Measurements from ENCODE around the gene ETS1. TPM values are rescaled to one million over a fixed set of nuclear protein-coding genes. Genes with fewer than 3 reads are reported as not detected.

ETS1 gene
- total RNA-seq, 1 donor from 2014 or later, result 169 TPM

DNA sequence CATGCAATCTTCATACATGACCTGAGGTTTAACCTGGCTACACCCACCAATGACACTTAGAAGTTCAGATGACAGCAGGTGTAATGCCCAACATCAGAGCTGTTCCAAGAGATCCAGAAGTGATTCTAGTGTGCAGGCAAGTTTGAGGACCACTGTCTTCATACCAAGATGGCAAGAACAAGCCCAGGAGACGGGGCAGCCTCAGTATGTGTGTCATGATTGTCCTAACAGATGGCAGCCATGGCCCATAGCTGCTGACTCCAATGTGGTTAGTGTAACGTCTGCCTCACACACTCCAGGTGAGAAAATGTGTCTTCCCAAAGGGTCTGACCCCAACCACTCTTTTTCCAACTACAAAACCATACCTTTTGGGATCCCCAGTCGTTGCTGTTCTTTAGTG, 97.3 kb downstream of the ETS1 start:
- DNase-seq (ENCODE audit: extremely low read depth, low read depth, low spot score), result no peak

GRCh38 chr11:128488471-128488870, 98.9 kb downstream of the ETS1 start:
- no peak for DNase-seq (ENCODE audit: extremely low read depth, low read depth, low spot score)

DNA sequence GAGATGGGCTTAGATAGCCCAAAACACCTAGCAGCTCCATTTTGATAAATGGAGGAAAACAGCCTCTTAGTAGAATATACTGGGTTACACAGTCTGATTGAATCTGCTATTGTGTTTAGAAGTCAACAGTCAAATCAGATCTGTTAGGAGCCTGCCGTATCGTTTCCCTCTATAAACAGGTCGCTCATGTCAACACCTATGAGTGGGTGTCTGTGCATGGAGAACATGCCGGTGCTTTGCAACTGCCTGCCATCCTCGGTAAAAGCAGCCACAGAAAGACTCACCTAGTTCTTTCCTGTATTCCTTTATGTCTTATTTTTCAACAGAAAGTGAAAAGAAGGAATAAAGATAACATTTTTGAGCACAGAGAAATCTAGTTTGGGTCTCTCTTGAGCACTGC, 99.4 kb downstream of the ETS1 start:
- DNase-seq (ENCODE audit: extremely low read depth, low read depth, low spot score), result no peak

- DNase-seq (ENCODE audit: extremely low read depth, low read depth, low spot score), result no peak
Measured at GRCh38 chr11:128484172-128484571, 103.2 kb downstream of the ETS1 start.

- no peak for DNase-seq (ENCODE audit: extremely low read depth, low read depth, low spot score)
Measured at GRCh38 chr11:128483211-128483788, 104.1 kb downstream of the ETS1 start.

DNA sequence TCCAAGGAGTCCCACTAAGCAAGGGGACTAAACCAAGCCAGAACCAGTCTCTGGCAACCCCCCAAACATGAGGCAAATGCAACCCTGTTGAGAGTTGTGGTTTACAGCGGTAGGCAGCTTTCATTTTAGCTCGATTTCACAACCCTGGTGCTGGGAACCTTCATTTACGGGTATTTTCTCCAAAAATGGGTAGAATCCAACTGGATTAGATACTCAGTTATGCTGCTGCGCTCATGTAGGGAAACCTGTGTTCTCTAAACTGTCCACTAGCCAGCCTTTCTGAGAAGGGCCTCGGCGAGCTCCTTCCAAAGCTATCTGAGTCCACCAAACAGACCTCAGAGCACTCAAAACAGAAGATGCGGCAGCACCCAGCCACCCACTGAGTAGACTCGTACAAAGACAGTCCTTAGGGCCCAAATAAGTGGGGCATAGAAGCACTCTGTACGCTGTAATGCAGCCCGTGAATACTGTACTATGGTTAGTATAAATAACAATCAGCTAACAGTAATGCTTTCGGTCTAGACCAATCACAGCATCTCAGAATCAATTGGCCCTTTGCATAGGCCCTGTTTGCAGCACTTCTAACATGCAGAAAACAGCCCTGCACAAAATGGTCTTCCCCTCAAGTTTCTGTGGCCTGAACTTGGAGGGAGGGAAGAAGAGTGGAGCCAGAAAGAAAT, 104.7 kb downstream of the ETS1 start:
- DNase-seq (ENCODE audit: extremely low read depth, low read depth, low spot score), result no peak

DNA sequence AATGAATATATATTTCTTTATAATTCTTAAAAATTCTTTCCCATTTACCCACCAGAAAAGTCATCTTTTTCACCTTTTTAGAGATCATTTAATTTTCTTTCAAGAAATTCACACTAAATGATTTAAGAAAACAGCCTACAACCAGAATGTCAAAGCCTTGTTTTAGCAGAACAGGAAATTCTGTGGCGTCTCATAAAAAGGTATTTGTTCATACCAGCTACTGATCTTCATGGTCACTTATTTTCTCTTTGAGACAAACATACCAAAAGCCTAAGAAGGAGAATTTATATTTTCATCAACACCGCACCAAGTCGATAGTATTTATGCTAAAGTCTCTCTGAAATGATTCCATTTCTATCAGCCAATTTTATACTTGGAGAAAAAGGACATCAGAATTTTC, 105.3 kb downstream of the ETS1 start:
- no peak for DNase-seq (ENCODE audit: extremely low read depth, low read depth, low spot score)

DNA sequence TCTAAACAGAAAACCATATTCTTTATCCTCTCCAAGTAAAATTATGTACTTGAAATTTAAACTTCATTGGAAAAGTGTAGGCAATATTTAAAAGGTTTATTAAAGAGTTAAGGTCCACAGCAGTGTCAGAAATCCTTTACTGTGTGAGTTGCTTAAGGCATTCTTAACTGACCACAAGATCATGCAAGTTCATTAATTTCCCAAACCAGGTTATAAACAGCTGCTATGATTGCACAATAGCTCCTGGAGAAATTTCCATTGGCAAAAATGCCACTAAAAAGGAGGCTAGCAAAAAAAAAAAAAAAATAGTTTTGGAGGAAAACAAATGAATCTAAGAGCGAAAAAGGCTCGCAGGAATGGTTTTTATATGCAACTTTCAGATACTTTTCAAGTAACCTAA, 106.2 kb downstream of the ETS1 start:
- DNase-seq (ENCODE audit: extremely low read depth, low read depth, low spot score), result no peak

DNA sequence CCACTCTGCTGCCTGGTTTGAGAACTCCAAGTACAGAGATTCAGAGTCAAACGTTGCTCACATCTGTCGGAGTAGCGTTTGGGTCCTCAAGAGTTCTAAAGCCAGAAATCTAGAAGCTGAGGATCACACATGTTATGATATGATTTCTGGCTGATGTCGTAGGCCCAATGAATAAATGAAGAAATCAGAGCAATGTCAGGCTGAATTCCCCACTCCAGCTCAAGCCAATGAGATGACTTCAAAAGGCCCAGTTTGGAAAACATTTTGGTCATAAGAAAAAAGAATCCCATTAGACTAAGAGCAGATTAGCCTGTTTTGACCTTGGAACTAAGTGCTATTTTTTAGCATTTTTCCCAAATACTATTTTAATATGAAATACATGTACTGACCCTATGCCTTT, 106.7 kb downstream of the ETS1 start:
- no peak for DNase-seq (ENCODE audit: extremely low read depth, low read depth, low spot score)

DNA sequence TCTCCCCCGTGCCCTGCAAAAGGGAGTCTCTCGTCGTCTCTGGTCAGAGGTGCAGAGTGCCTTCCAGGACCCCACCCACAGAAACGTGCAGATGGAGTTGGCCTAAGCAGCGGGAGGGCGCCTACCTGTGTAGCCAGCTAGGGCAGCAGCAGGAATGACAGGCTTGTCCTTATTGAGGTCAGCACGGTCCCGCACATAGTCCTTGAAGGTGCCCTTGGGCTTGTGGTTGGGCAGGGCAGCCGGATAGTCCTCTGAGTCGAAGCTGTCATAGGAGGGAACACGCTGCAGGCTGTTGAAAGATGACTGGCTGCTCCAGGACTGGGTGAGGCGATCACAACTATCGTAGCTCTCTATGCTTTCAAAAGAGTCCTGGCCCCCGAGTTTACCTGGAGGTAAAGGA, 107.3 kb downstream of the ETS1 start:
- no peak for DNase-seq (ENCODE audit: extremely low read depth, low read depth, low spot score)

DNA sequence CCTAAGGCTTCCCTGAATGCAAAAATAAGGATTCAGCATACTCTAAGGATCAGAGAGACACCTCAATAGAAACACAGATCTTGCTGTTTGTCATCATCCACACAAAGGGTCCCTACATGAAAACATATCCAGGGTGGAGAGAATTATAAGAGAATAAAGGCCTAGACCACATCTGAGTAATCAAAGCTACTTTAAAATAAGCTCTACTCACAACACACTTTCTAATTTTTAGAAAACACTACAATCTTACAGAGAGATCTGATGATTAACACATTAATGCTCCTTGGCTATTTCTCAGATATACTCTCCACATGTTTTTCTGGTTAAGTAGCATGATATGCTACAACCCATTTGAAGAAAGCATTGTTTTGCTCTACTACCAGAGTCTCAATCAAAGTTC, 108.2 kb downstream of the ETS1 start:
- DNase-seq (ENCODE audit: extremely low read depth, low read depth, low spot score), result no peak

DNA sequence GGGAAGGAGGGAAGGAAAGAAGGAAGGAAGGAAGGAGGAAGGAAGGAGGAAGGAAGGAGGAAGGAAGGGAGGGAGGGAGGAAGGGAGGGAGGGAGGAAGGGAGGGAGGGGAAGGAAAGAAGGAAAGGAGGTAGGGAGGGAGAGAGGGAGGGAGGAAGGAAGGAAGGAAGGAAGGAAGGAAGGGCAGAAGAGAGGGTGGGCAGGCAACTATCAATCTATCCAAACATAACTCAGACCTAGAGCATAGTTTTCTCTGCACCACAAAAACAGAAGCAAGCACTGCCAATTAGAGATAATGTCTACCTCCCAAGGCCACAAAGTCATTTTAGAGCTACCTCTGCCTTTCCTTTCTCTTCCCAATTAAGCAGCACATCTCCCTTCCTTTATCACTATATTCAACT, 109.1 kb downstream of the ETS1 start:
- DNase-seq (ENCODE audit: extremely low read depth, low read depth, low spot score), result no peak

DNA sequence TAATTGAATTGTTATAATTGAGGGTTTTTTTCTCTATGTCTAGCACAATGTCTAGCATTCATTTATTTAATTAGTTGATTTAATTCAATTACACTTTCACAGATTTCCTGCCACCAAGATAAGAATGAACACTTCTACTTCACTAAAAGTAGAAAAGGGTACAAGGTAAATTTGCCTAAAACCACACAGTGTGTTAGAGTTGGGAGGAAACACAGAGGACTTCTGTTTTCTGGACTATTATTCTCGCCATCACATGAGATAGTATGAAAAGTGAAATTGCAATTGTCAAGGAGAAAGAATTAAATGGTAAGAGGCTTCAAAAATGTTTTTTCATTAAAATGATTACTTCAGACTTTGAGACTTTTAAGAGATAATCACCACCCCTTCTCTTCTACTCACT, 109.5 kb downstream of the ETS1 start:
- DNase-seq (ENCODE audit: extremely low read depth, low read depth, low spot score), result no peak

GRCh38 chr11:128477278-128477677, 110.1 kb downstream of the ETS1 start:
- no peak for DNase-seq (ENCODE audit: extremely low read depth, low read depth, low spot score)

DNA sequence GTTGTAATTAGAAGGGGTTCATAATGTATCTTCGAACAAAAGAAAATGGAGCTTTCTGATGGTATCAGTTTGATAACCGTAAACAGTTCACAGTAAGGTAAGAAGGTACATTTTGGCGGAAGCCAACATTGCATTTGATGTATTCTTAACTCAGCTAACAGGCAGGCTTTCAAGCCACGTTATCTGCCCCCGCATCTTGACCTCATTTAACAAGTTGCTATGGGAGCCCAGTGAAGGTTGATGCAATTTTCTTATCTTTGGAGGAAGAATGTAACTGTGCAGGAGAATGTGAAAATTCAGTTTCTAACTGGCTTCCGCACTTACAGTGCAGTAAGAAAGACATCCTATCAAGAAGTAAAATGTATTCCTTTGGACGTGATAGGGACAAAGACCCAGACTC, 110.6 kb downstream of the ETS1 start:
- DNase-seq (ENCODE audit: extremely low read depth, low read depth, low spot score), result no peak

- DNase-seq (ENCODE audit: extremely low read depth, low read depth, low spot score), result no peak
Measured at GRCh38 chr11:128476049-128476448, 111.3 kb downstream of the ETS1 start.

DNA sequence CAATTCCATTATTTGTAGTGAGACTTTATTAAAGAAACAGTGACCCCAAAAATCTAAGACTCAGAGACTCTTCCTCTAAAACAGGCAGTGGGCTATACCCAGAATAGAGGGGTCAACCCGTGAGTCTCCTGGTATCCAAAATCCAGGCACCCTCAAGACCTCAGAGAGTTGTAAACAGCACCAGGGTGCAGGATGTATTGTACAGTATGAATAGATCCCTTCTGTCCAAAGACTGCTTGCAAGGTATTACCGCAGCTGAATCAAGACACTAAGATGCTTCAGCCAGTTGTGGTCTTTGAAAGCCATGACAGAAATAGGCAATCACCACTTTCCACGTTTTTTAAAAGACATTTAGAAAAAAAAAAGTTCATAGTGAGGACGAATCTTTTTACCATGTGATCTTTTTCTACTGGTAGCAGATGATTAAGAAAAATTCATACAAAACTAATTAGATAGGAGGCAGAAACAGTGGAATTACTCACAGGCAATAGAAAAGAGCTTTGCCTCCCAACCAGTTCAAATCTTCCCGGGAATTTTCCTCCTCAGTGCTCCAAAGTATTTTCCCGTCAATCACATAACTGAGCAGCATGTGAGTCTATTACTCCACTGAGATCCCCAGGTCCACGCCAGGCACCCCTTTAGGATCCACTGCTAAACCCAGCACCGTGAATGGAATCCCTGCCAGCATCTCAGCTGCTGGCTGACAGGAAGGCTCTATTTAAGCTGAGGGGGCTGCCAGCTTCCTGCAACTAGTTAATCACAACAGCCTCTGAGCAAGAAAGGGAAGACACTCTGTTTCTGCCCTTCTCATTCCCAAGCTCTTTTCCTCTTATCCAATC, 113.1 kb downstream of the ETS1 start:
- DNase-seq (ENCODE audit: extremely low read depth, low read depth, low spot score), result no peak

DNA sequence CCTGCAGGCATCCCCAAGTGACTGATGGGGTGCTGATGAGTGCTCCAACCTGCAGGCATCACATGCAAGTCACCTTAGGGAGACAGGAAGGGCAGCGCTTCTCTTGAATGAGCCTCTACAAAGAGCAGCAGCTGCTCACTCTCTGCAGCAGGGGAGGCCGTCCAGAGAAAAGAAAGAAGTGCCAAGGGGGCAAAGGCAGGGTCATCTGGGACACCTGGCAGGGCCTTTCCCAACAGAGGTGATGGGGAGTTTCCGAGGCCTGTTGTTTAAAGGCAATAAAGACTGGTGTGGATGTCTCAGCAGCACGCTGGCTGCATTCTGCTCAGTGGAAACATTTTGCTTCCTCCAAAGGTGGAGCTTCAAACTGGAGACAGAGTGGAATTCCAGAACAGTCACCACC, 113.7 kb downstream of the ETS1 start:
- DNase-seq (ENCODE audit: extremely low read depth, low read depth, low spot score), result no peak

- DNase-seq (ENCODE audit: extremely low read depth, low read depth, low spot score), result no peak
Measured at GRCh38 chr11:128472128-128473089, 114.9 kb downstream of the ETS1 start.

GRCh38 chr11:128471138-128471661, 116.2 kb downstream of the ETS1 start:
- DNase-seq (ENCODE audit: extremely low read depth, low read depth, low spot score), result no peak

DNA sequence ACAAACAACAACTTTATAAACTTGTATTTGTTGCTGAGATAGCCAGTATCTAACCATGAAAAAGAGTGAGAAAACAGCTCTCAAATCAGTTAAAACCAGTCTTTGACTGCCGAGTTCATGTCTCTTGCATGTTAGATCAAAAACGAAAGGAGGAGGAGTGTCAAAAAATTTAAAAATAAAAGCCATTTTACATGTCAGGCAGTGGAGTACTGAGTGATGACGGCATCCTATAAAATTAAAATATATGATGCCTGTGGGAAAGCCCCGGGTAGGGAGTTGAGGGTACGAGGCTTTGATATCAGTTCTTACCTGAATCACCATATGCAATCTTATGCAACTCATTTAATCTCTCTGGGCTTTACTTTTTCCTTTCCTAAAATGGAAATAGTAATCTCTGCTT, 117.3 kb downstream of the ETS1 start:
- no peak for DNase-seq (ENCODE audit: extremely low read depth, low read depth, low spot score)

Data from glomerular endothelial cell (primary cell).